Limb (tissue), 2 donors: ENCODE results near the gene ATP2A3.

ENCODE experiments used
- DNase-seq, 2 donors: peaks; one replicate each; pipeline ENCODE4 v3.0.0-alpha.2; 2016; ENCODE audit errors: extremely low spot score in 2 of 2

Gene ATP2A3

DNA sequence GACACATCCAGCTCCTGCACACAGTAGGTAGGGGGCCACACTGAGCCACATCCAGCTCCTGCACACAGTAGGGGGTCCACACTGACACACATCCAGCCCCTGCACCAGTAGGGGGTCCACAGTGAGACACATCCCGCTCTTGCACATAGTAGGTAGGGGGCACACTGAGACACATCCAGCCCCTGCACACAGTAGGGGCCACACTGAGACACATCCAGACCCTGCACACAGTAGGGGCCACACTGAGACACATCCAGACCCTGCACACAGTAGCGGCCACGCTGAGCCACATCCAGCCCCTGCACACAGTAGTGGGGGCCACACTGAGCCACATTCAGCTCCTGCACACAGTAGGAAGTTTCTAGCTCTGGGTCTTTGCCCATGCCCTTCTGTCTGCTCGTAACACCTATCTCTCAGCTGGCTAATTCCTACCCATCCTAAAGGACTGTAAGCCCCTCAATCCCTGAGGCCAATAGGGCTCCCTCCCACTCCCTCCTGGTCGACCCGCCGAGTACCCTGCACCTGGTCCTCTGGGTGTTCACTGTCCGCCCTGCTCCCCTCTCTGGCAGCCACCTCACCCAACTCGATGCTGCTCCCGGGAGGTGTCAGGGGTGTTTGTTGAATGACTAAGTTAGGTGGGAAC is 9.4 kb upstream of the ATP2A3 start:
- DNase-seq = no peak

DNA sequence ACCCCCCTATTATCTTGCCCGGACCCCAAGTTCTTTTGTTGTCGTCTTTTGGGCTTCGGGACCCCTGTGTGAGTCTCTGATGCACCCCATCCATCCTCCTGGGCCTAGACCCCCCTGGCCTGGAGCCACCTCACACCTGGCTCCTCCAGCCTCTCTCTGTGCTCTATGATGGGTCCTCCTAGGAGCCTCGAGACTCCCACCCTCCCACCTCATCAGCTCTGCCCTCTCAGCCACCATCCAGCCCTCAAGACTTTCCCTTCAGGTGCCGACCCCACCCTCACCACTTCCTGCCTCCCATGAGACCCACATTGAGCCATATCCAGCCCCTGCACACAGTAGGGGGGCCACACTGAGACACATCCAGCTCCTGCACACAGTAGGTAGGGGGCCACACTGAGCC is 8.7 kb upstream of the ATP2A3 start:
- no peak for DNase-seq

DNA sequence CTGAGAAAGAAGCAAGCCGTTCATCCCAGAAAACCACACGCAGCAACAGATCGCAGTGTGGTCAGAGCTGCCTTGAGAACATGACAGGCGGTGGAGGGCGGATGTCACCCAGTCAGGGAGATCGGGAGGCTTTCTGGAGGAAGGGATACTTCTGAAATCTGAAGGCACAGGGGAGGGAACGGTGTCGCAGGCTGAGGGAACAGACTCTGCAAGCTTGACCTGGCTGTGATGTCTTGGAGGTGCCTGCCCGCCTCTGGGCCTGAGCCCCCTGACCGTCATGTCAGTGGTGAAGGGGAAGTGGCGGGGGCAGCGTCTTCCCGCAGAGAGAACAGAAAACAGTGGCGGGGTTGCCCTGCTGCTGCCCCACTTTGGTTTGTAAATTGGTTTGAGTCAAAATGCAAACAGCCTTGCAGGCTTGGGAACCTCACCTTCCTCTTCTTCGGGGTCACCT is 8.1 kb upstream of the ATP2A3 start:
- no peak for DNase-seq

DNA sequence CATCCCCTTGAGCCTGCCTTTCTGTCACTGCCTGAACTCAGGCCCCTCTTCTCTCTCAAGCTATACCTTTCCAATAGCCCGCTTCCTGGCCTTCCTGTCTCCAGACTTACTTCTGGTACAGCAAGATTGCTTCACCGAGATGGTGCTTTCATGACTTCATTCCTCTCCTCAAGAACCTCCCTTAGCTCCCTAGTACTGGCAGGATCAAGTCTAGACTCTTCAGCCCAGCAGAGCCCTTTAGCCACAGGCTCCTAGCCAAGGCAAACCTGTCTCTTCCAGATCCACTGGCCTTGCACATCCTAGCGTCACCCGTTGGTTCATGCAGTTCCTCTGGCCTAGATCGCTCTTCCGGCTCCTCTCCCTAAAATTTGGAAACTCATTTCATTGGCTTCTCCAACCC is 6.4 kb upstream of the ATP2A3 start:
- no peak for DNase-seq

DNA sequence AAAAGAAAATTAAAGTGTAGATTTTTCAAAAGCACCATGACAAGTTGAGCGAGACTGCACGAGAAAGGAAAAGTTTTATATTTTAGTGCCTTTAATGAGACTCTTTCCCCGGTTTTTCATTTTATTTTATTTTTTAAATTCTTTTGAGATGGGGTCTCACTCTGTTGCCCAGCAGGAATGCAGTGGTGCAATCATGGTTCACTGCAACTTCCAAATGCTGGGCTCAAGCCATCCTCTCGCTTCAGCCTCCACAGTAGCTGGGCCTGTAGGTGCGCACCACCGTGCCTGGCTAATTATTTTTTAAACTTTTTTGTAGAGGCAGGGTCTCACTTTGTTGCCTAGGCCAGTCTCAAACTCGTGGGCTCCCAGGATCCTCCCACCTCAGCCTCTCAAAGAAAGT is 5.7 kb upstream of the ATP2A3 start:
- no peak for DNase-seq

DNA sequence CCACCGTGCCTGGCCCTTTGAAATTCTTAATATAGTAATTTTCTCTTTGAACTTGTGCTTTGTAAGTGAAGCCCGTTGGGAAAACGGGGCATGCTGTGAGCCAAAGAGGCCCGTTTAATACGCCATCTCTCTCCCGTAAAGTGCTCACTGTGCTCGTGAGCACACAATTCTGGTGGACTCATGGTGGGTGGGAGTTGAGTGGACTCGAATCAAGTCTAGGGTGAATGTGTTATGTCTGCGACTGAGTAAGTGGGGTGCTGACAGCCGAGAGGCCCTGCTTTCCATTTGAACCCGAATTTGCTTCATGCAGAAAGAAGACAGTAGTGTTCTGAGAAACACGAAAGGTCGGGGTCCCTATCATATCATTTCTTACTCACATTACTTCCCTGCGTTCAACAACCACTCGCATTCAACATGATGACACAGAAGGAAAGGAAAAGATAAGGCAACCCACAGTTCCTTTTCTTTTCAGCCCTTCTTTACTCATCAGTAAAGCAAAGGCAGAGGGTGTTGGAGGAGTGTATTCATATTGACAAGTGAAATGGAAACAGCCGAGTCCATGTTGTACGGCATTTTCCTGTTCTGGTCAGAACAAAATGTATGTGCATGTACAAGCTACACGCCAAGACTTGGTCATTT is 4.8 kb upstream of the ATP2A3 start:
- no peak for DNase-seq

DNA sequence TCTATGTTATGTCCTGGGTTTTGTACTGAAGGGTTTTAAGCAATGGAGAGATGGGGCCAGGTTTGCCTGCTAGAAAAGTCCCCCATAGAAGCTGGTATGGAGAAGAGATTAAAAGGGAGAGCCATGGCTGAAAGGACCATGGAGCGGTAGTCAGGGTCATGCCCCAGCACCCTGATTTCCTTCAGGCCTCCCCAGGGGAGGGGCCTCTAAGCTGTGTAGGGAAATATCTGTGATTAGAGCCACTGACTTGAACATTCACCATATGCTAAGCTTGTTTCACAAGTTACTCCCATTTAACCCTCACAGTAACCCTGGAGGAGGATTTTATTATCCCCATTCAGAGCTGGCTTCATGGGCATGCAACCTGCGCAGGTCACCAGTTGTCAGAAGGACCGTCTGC is 3.8 kb upstream of the ATP2A3 start:
- no peak for DNase-seq

DNA sequence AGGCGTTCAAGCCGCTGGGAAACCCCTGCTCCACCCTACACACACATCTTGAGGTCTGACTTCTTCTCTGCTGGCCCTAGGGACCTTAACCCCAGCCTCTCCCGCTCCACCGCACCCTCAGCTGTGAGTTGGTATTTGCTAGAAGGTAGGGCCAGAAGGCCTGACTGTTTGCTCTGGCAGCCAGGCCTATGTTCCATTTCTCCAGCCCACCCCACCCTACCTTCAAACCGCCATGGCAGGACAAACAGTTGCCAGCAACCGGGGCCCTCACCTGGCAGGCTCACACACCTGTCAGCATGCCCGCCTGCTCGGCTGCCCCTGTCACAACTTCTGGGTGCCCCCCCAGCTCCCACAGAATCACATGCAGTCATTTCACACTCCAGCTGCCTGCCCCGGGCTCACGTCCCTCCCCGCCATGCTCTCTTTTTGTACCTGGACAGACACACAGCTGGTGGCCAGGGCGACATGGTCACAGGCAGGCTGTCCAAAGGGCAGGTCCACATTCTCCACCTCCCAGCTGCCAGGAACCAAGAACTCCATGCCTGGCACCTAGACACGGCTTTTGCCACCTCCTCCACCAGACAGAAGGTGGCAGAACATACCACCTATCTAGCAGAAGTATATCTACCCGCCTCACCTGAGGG is 2.6 kb upstream of the ATP2A3 start:
- DNase-seq = no peak

DNA sequence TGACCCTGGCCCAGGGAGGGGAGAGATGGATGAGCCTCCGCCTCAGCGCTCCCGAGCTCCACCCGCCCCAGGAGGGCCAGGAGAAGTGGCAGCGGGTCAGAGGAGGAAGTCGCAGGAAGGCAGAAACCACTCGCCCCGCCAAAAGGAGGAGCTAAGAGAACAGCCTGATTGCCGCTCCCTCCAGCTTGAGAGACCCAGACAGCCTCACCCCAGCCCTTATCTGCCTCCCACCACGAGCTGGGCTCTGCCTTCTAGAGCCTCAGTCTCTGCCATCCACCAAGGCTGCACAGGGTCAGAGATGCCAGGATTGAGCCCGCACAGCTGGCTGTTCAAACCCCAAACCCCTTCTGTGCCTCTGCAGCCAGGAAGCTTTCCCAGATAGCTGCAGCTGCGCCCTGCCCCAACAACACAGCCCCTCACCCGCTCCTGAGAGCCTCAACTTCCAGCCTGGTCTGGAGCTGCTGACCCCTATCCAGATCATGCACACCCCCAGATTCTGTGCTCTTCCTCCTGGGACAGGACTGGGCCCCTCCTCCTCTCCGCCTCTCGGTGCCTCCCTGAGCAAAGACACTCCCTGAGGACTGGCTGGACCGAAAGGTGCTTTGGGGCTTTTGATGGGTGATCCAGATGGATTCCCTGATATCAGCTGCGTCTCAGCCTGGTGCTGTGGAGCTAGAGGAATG is 1.0 kb upstream of the ATP2A3 start:
- DNase-seq = no peak

DNA sequence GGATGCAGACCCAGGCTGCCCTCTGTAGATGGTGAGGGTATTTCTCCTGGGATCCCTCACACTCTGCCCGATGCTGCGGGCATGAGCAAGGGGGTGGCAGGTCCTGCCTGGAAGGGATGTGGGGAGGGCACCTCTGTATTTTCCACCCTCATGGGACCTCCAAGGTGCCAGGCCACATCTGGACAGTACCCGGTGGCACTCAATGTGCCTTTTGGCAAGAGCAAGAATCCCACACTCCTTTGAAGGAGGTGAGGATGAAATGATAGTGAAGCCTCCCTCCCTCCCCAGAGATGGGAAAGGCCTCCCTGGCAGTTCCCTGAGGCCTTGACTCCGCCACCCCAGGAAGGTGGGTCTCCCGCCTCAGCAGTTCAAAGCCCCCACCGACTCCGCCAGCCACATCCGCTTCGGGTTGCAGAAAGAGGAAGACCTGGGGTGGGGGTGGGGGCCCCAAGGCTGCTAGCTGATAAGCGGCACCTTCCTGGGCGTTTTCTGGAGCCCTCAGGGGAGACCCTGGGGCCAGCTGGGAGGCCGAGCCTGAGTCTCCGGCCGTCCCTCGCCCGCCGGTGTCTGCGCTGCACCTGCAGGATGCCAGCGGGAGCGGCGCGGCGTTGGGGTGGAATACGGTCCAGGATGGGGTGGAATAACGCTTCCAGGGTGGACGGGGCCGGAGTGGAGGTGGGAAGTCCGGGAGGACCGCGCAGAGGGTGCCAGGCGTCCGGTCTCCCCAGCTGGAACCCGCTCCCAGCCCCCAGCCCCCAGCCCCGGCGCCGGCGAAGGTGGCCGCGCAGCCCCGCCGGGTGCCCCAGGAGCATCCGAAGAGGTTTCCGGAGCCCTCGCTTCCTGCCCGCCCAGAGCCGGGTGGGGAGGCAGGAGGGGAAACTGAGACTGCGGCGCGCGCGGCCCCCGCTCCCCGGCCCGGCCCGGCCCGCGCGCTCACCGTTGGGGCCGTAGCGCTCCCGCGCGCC is 718 bp downstream of the ATP2A3 start:
- DNase-seq = no peak

DNA sequence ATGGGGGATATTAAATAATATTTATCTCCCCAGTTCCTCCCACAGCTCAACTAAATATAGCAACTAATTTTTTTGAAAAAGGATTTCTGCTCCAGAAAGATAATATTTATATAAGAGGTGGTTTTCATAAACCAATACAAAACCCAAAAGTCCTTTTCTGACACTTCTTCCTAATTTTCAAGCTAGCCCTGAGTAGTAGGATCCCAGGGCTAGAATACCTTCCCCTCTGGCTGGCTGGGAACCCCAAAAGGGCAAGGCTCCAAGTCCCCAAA is 1.3 kb downstream of the ATP2A3 start:
- DNase-seq = no peak

DNA sequence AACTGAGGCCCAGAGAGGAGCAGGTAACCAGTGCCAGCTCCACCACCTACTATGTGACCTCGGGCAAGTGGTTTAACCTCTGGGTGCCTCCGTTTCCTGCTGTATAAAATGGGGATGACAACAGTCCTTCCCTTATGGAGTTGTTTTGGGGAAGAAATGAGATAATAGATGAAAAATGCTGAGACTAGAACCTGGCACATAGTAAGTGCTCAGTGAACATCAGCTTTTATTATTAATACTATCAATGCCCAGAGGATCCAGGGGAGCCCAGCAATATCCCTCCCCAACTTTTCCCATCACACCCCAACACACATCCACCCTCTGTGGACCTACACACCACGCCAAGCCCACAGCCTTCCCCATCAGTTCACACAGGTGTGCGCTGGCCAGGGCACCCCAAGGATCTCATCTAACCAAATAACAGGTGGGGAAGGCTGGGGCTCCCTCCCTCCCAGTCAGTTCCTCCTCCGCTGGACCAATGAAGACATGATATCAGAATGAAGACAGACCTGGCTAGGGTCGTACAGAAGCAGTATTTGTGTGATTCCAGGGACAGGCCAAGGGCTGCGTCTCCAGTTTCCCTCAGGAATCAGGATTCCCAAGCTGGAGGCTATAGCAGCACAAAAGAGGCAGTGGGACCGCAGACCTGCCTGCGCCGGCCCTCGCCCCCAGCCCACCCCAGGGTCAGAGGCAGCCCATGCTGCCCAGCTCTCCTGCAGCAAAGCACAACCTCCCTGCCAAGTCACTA is 1.8 kb downstream of the ATP2A3 start:
- DNase-seq = no peak

DNA sequence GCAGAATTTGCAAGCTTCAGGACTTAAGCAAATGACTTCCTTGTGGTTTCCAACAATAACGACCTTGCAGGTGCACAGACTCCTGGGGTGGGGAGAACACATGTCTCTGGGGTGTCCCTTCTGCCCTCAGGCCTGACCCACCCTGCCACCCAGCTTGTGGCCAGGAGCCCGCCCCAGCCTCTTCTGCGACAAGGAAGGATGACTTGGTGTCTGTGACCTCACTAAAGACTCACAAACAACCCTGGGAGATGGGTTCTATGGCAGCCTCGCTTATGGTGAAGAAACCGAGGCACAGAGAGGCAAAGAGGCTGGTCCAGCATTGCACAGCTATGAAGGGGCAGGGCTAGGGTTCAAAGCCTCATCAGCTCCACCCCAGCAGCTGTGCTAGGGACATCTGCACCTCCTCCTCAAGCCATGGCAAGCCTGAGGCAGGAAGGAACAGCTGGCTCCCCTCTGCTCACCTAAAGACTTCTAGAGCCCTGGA is 2.6 kb downstream of the ATP2A3 start:
- no peak for DNase-seq

DNA sequence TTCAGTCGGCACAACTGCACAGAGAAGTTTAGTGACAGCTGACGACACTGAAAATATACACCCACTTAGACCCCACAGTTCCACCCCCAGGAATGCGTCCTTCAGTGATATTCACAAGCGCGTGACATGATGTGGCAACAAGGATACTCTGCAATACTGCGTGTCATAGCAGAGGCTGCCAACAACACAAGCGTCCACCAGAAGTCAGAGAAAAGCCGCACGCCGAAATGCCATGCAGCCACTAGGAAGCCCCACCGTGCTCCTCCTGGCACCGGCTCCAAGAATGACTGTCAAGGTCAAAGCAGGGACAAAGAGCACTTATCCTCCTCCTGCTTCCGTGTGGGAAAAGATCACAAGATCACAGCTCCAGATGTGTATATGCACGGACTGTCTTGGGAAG is 3.5 kb downstream of the ATP2A3 start:
- DNase-seq = no peak

DNA sequence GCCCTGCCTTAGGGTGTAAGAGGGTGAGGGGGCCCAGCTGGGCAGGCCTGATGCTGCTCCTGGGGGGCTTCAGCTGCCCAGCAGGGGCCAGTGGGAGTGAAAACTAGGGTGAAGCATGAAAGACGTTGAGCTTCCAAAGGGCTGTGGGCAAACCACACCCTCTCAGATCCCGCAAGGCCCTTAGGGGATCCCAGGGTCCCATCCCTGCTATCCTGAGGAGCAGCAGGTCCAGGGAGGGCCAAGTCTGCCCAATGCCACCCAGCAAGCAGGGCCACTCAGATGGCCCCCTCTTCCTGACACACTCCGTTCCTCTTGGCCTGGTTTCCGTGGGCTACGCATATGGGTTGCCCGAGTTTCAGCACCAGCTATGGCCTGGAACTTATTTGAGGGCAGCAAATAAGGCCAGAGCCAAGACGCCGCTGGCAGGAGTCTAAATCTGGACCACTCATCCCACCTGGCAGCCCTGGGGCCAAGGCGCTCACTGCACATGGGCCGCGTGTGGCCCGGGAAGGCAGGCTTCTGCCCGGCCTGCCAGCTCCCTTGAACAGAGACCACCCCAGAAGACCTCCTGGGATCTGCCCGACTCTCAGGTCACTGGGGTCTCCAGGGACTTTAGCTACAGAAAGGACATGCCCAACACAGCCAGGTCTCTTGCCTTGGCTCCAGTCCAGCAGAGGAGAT is 4.2 kb downstream of the ATP2A3 start:
- no peak for DNase-seq

DNA sequence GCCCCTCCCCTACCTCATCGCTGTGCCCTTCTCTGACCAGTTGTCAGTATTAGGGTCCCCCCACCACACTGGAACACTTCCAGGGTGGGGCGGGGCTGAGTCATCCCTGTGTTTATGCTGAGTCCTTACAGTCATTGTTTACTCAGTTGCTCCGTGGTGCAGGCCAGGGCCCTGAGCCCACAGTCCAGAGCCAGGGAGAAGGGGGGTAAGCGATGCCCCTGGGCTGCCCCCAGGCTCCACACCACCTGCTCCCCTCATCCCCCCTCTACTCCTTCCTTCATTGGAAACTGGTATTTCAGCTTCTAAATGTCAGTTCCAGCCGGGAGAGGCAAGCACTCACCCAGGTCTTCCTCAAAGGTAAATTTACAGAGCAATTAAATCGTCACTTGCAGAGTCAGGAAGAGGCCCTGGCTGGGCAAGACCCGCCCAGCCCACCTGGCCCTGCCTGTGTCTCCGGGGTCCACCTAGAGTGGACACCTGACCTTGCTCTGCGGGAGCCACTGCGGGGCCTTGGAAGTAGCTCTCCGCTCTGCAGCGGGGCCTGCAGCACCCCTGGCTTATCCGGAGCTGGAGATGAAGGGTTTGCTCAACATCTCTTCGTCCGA is 4.8 kb downstream of the ATP2A3 start:
- no peak for DNase-seq

DNA sequence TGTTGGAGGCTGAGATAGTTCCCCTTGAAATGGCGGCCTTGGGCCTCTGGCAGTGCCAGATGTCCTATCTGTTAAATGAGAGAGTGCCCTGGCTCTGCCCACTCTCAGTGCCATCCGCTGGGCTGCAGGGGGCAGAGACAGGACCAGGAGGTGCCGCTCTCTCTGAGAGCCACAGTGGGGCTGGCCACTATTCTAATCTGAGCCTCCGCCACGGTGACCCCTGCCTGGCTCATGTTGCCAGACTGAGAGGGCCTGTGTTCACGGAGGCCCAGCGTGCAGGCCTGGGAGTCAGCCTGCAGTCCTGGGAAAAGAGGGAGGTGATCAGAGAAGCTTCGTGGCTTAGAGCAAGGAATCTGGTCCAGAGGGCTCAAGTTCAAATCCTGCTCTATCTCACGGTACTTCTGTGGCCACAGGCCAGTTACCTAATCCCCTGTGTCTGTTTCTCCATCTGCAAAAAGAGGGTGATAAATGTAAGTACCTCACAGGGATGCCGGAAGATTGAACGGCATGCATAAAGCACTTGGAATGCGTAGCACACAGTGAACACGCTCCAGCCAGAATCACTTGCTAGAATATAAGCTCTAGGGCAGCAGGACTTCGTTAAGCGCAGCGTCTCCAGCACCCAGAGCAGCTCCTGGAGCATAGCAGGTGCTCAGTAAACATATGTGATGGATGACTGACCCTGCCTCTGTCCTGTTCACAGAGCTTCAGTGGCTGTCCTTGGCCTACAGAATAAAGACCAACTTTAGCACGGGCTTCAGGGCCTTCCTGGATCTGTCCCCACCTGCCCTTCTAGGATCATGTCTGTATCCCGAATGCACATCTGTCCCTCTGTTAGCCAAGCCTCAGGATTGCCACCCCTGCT is 6.3 kb downstream of the ATP2A3 start:
- no peak for DNase-seq

DNA sequence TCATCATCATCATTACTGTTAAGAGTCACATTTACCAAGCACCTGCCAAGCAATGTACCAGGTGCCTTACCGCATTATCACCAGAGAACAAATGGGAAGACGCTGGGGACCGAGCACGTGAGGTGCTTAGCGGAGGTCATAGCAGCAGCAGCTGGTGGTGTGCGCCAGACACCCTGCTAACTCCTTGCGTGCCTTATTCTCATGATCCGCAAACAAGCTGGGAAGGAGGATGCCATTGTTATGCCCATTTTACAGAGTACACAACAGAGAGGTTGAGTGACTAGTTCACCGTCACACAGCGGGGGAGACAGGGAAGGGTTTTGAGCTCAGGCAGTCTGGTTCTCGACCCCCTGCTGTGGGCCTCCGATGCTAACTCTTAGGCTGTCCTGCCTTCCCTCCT is 7.3 kb downstream of the ATP2A3 start:
- DNase-seq = no peak
